IMR-90 (cell line): ENCODE data around the gene PARL. TPM values are rescaled to one million over a fixed set of nuclear protein-coding genes. Genes with fewer than 3 reads are reported as not detected.

ENCODE experiments used
- ATAC-seq: fragments of 200-7000 bp; cut with Tn5 transposase; 2 replicates; pipeline ENCODE4 v1.9.1; 2020; ENCODE audit warnings: low read depth, mild to moderate bottlenecking, moderate library complexity
- BruUV-seq: library from RNA; stranded (reverse); fragments of 400-500 nt; replicated peaks from 2 replicates; lab custom pipeline; 2021; lab: Mats Ljungman, UMichigan
- CTCF ChIA-PET: fragments of 300-600 bp; formaldehyde crosslinking; extraction: SDS; loops from one replicate; lab custom pipeline; 2021; ENCODE audit warnings: antibody characterized with exemption; lab: Yijun Ruan, JAX
- POLR2A ChIA-PET: fragments of 300-600 bp; sonication (Branson Sonifier 250); formaldehyde crosslinking; loops from one replicate; lab custom pipeline; 2022; ENCODE audit warnings: antibody characterized with exemption; ENCODE audit not compliant: unreplicated experiment; lab: Charles Lee
- DNase-seq: peaks from one replicate; pipeline ENCODE4 v3.0.0; 2013
- H2AFZ ChIP-seq: replicated peaks from 2 replicates; pipeline ENCODE3; 2013; ENCODE audit warnings: low read length, mild to moderate bottlenecking; ENCODE audit not compliant: poor library complexity
- H2AK5ac ChIP-seq: 2 replicates; pipeline ENCODE4 v1.6.1; 2013; ENCODE audit warnings: low read depth, low read length, inconsistent platforms
- H2AK9ac ChIP-seq: replicated peaks from 2 replicates; pipeline ENCODE3; 2013; ENCODE audit warnings: mild to moderate bottlenecking, low read depth, low read length, moderate library complexity; ENCODE audit not compliant: poor library complexity
- H2BK120ac ChIP-seq: 2 replicates; pipeline ENCODE4 v1.6.1; 2013; ENCODE audit warnings: low read depth, low read length, inconsistent platforms
- H2BK15ac ChIP-seq: 3 replicates; pipeline ENCODE4 v1.6.1; 2013; ENCODE audit warnings: low read depth, low read length, inconsistent platforms
- H2BK20ac ChIP-seq: 2 replicates; pipeline ENCODE4 v1.6.1; 2013; ENCODE audit warnings: low read depth, mild to moderate bottlenecking, inconsistent platforms, low read length, moderate library complexity
- H2BK5ac ChIP-seq: 2 replicates; pipeline ENCODE4 v1.6.1; 2013; ENCODE audit warnings: mild to moderate bottlenecking, low read depth, low read length, inconsistent platforms; ENCODE audit not compliant: poor library complexity, severe bottlenecking
- H3K14ac ChIP-seq: replicated peaks from 2 replicates; pipeline ENCODE4 v1.6.1; 2013; ENCODE audit warnings: low read depth, low read length, inconsistent platforms
- H3K18ac ChIP-seq: 2 replicates; pipeline ENCODE4 v1.6.1; 2013; ENCODE audit warnings: low read depth, low read length, control low read depth
- H3K23ac ChIP-seq: 2 replicates; pipeline ENCODE4 v1.6.1; 2013; ENCODE audit warnings: low read depth, low read length, inconsistent platforms
- H3K27ac ChIP-seq: 2 replicates; pipeline ENCODE4 v1.5.1; 2013; ENCODE audit warnings: mild to moderate bottlenecking, control low read depth, low read length; ENCODE audit not compliant: insufficient read depth
- H3K27me3 ChIP-seq: 2 replicates; pipeline ENCODE4 v1.6.1; 2013; ENCODE audit warnings: low read length; ENCODE audit not compliant: control insufficient read depth, insufficient read depth
- H3K36me3 ChIP-seq: 2 replicates; pipeline ENCODE4 v1.6.1; 2013; ENCODE audit warnings: low read length, mixed read lengths; ENCODE audit not compliant: control insufficient read depth, insufficient read depth
- H3K4ac ChIP-seq: 2 replicates; pipeline ENCODE4 v1.6.1; 2013; ENCODE audit warnings: low read depth, low read length, inconsistent platforms
- H3K4me1 ChIP-seq: 2 replicates; pipeline ENCODE4 v1.6.1; 2013; ENCODE audit warnings: low read length, mixed read lengths; ENCODE audit not compliant: control insufficient read depth, insufficient read depth
- H3K4me2 ChIP-seq: 2 replicates; pipeline ENCODE4 v1.6.1; 2013; ENCODE audit warnings: low read depth, mild to moderate bottlenecking, control low read depth, low read length, moderate library complexity
- H3K4me3 ChIP-seq: 2 replicates; pipeline ENCODE4 v1.5.1; 2013; ENCODE audit warnings: low read depth, mild to moderate bottlenecking, control low read depth, low read length, moderate library complexity; ENCODE audit not compliant: insufficient read depth
- H3K56ac ChIP-seq: 2 replicates; pipeline ENCODE4 v1.6.1; 2013; ENCODE audit warnings: low read length, inconsistent platforms; ENCODE audit not compliant: insufficient read depth; ENCODE audit errors: extremely low read depth
- H3K79me1 ChIP-seq, 2 experiments: 2 replicates each; pipeline ENCODE4 v1.6.1; 2013; ENCODE audit warnings: low read length in 2 of 2, inconsistent platforms in 1 of 2, low read depth in 1 of 2
- H3K9ac ChIP-seq: 2 replicates; pipeline ENCODE4 v1.6.1; 2013; ENCODE audit warnings: low read depth, low read length, control low read depth
- H3K9me1 ChIP-seq: 2 replicates; pipeline ENCODE4 v1.6.1; 2013; ENCODE audit warnings: low read length, inconsistent platforms; ENCODE audit not compliant: insufficient read depth
- H3K9me3 ChIP-seq: 2 replicates; pipeline ENCODE4 v1.6.1; 2013; ENCODE audit warnings: low read length; ENCODE audit not compliant: control insufficient read depth, insufficient read depth
- H4K20me1 ChIP-seq: 2 replicates; pipeline ENCODE4 v1.6.1; 2013; ENCODE audit warnings: low read length, inconsistent platforms; ENCODE audit not compliant: insufficient read depth
- H4K5ac ChIP-seq: 2 replicates; pipeline ENCODE4 v1.6.1; 2013; ENCODE audit warnings: mild to moderate bottlenecking, low read depth, low read length, control low read depth
- H4K8ac ChIP-seq, 2 experiments: 2 replicates each; pipeline ENCODE4 v1.6.1; 2013; ENCODE audit warnings: low read depth in 2 of 2, low read length in 2 of 2, control low read depth in 1 of 2, inconsistent platforms in 1 of 2
- H4K91ac ChIP-seq: 2 replicates; pipeline ENCODE4 v1.6.1; 2013; ENCODE audit warnings: low read depth, low read length, inconsistent platforms; ENCODE audit not compliant: insufficient read depth
- BHLHE40 ChIP-seq: fragments of 150-350 bp; IDR thresholded peaks from 2 replicates; pipeline ENCODE4 v1.6.1; 2016; ENCODE audit warnings: mild to moderate bottlenecking, low read depth, low read length
- CTCF ChIP-seq: conservative IDR thresholded peaks from 2 replicates; pipeline ENCODE4 v1.5.1; 2012; ENCODE audit warnings: mild to moderate bottlenecking, low read depth, low read length, improper control_type of control experiment
- WGBS, 2 experiments: methylation state at CpG; one replicate each; pipeline versions ENCODE4 v1.1.5 to v1.1.7; 2013; ENCODE audit warnings: missing lambda C conversion rate in 2 of 2; ENCODE audit not compliant: insufficient read length in 1 of 2; ENCODE audit errors: extremely low coverage in 2 of 2; 5-methylcytosine and 5-hydroxymethylcytosine counted together
- dilution Hi-C: fragments of 300-500 bp; cut with HindIII; formaldehyde crosslinking; loops from one replicate; pipeline ENCODE4 v1.14.3; 2018; ENCODE audit warnings: low sequenced_read_pairs; ENCODE audit not compliant: unreplicated experiment
- in situ Hi-C: fragments of 300-500 bp; cut with MboI; formaldehyde crosslinking; loops from 3 replicates; pipeline ENCODE4 v1.14.3; 2019; ENCODE audit warnings: low sequenced_read_pairs, inconsistent platforms, mixed read lengths
- intact Hi-C: fragments of 100-400 bp; cut with micrococcal nuclease; formaldehyde crosslinking; loops from 2 replicates; pipeline ENCODE4 v1.10.0; 2022
- polyA plus RNA-seq, 3 experiments: library from polyadenylated mRNA; depleted of rRNA; stranded (reverse); fragments of >200 nt; gene quantifications; 2 replicates each; pipeline ENCODE4 v1.2.3, GENCODE V29; 2012; ENCODE audit warnings: low replicate concordance in 1 of 3
- total RNA-seq: library from RNA; depleted of rRNA; stranded (reverse); fragments of >200 nt; gene quantifications from 2 replicates; pipeline ENCODE4 v1.2.3, GENCODE V29; 2012

PARL gene
- total and polyA plus RNA-seq, 2 of the 4 experiments (the other 2 are of a cell fraction) = 35.5 to 42.6 TPM

GRCh38 chr3:183918178-183918577 lies 33.5 kb upstream of the PARL start:
- Histone ChIP-seq H2AK9ac (no peak overlapping the region), H4K8ac (no peak overlapping the region), H4K91ac (no peak overlapping the region), H3K4ac (no peak overlapping the region), H4K20me1 (no peaks in the 10 kb centered on the region), H2AK5ac (no peak overlapping the region), H2BK120ac (no peak overlapping the region), H3K23ac (no peak overlapping the region), H3K9ac (no peak overlapping the region), H2BK15ac (no peak overlapping the region), H3K56ac (no peak overlapping the region), H3K79me1 (no peaks in the 10 kb centered on the region), H3K9me3 (no peaks in the 10 kb centered on the region), H3K4me1 (no peaks in the 10 kb centered on the region), H2BK5ac (no peak overlapping the region), H3K36me3 (peaks cover 18% of the 10 kb centered on the region), H2BK20ac (no peak overlapping the region), H3K27me3 (no peaks in the 10 kb centered on the region), H2AFZ (no peak overlapping the region), H4K5ac (no peak overlapping the region), H3K4me2 (no peak overlapping the region), H3K18ac (no peak overlapping the region), H3K4me3 (no peak overlapping the region), H3K9me1 (no peaks in the 10 kb centered on the region), H3K27ac (no peak overlapping the region), H3K14ac (no peak overlapping the region)
- intact Hi-C loops = no loop called here
- no peak for TF ChIP-seq BHLHE40
- no peak for TF ChIP-seq CTCF
- in situ Hi-C loops = no loop called here
- dilution Hi-C loops = no loop called here
- ChIA-PET CTCF (no interaction called here), POLR2A (no interaction called here)
- DNase-seq (no peak), ATAC-seq (no peak)
- no TSS peak for BruUV-seq
- no CpG with 5 or more reads among the region's 2 CpGs for WGBS, 2 experiments
